ENCODE measurements around the gene DNAAF8.

DNAAF8 gene

DNA sequence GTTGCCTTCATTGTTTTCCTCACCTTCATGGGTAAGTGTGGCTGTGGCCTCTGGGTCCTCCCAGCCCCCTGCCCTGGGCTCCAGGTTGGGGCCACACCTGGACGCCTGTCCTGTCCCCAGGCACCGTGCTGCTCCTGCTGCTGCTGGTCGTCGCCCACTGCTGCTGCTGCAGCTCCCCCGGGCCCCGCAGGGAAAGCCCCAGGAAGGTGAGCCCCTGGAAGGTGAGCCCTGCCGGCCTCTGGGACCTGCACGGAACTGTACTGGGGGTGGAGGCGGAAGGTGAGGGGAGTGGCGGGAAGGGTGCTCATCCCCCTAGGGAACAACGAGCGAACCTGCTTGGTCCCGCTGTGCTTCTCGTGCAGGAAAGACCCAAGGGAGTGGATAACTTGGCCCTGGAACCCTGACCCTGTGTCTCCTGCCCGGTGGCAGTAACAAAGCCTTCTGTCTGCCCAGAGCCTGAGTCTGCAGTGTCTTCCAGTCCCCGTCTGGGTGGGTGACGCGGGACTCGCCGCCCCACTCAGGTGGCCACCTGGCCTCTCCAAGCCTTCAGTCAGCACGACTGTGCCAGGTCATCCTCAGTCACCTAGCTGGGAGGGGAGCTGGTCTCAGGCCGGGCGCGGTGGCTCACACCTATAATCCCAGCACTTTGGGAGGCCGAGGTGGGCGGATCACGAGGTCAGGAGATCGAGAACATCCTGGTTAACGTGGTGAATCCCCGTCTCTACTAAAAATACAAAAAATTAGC is 61.7 kb downstream of the DNAAF8 start:
- Histone ChIP-seq H4K20me1 (ENCODE audit: insufficient read depth, low read length) (no peaks in the 10 kb centered on the region), H3K27me3 (replicated peaks; ENCODE audit: insufficient read depth, low read length) (no peaks in the 10 kb centered on the region), H3K9ac (ENCODE audit: low read length) (no peak overlapping the region), H3K4me3 (ENCODE audit: low read length) (no peak overlapping the region), H2AFZ (ENCODE audit: low read length) (no peak overlapping the region), H3K9me2 (replicated peaks; ENCODE audit: insufficient read depth, low read length) (no peaks in the 10 kb centered on the region), H3K9me3 (replicated peaks; ENCODE audit: insufficient read depth, low read length) (no peaks in the 10 kb centered on the region), H3K36me3 (replicated peaks; ENCODE audit: insufficient read depth, low read length) (no peaks in the 10 kb centered on the region), H3K79me2 (ENCODE audit: low read length) (no peaks in the 10 kb centered on the region), H3K4me2 (ENCODE audit: low read depth, low read length) (no peak overlapping the region), H3K27ac (ENCODE audit: low read length) (no peak overlapping the region), H3K4me1 (ENCODE audit: low read length) (no peaks in the 10 kb centered on the region), H3F3A (ENCODE audit: insufficient read depth, low read length) (no peaks in the 10 kb centered on the region)
- no peak for TF ChIP-seq EZH2 (optimal IDR thresholded peaks at IDR 0.05; ENCODE audit: low read depth, low read length)
- no peak for TF ChIP-seq EZH2phosphoT487 (IDR thresholded peaks at IDR 0.05; ENCODE audit: low read length)
- TF ChIP-seq, protein P1, sequence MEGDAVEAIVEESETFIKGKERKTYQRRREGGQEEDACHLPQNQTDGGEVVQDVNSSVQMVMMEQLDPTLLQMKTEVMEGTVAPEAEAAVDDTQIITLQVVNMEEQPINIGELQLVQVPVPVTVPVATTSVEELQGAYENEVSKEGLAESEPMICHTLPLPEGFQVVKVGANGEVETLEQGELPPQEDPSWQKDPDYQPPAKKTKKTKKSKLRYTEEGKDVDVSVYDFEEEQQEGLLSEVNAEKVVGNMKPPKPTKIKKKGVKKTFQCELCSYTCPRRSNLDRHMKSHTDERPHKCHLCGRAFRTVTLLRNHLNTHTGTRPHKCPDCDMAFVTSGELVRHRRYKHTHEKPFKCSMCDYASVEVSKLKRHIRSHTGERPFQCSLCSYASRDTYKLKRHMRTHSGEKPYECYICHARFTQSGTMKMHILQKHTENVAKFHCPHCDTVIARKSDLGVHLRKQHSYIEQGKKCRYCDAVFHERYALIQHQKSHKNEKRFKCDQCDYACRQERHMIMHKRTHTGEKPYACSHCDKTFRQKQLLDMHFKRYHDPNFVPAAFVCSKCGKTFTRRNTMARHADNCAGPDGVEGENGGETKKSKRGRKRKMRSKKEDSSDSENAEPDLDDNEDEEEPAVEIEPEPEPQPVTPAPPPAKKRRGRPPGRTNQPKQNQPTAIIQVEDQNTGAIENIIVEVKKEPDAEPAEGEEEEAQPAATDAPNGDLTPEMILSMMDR (IDR thresholded peaks at IDR 0.05; ENCODE audit: low read length): no peak
- DNase-seq: no peak

- Histone ChIP-seq H3K36me3 (replicated peaks; ENCODE audit: insufficient read depth, low read length) (no peaks in the 10 kb centered on the region), H3K4me2 (ENCODE audit: low read depth, low read length) (no peak overlapping the region), H3K9me2 (replicated peaks; ENCODE audit: insufficient read depth, low read length) (no peaks in the 10 kb centered on the region)
Measured at GRCh38 chr16:4796982-4797804, 62.9 kb downstream of the DNAAF8 start.

DNA sequence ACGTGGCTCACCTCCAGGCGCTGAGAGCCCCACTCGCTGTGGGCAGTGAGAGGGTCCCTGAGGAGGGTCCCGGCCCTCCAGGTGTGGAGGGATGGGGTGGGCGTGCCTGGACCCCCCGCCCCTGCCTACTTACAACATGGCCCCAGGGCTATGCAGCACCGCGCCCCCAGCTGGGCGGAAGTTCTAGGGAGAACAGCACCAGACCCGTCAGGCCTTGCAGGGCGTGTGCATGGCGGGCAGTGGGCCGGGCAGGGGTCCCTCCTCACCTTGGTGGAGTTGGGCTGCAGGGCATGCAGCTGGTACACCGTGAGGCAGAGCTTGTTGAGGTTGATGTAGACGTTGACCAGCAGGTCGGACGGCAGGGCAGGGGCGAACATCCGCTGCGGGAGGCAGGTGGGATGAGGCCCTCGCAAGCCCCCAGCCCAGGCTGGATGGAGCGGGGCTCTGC is 63.5 kb downstream of the DNAAF8 start:
- no peak for TF ChIP-seq EZH2 (optimal IDR thresholded peaks at IDR 0.05; ENCODE audit: low read depth, low read length)
- TF ChIP-seq, protein P1 (IDR thresholded peaks at IDR 0.05; ENCODE audit: low read length): no peak
- no peak for TF ChIP-seq EZH2phosphoT487 (IDR thresholded peaks at IDR 0.05; ENCODE audit: low read length)
- no peak overlapping the region for H2AFZ ChIP-seq (ENCODE audit: low read length)
- no peaks in the 10 kb centered on the region for H3K27me3 ChIP-seq (replicated peaks; ENCODE audit: insufficient read depth, low read length)
- H3K9me2 ChIP-seq (replicated peaks; ENCODE audit: insufficient read depth, low read length): no peaks in the 10 kb centered on the region
- DNase-seq: no peak
- H3K79me2 ChIP-seq (ENCODE audit: low read length): no peaks in the 10 kb centered on the region
- no peaks in the 10 kb centered on the region for H3K36me3 ChIP-seq (replicated peaks; ENCODE audit: insufficient read depth, low read length)
- H3K9ac ChIP-seq (ENCODE audit: low read length): no peak overlapping the region
- H3K27ac ChIP-seq (ENCODE audit: low read length): no peak overlapping the region
- H3K4me3 ChIP-seq (ENCODE audit: low read length): no peak overlapping the region
- peaks cover 8% of the 10 kb centered on the region for H3F3A ChIP-seq (ENCODE audit: insufficient read depth, low read length)
- H3K4me1 ChIP-seq (ENCODE audit: low read length): 0 out of 2 replicates have a peak, but pooled peaks cover 3% of the 10 kb centered on the region
- no peaks in the 10 kb centered on the region for H3K9me3 ChIP-seq (replicated peaks; ENCODE audit: insufficient read depth, low read length)
- H3K4me2 ChIP-seq (ENCODE audit: low read depth, low read length): no peak overlapping the region
- H4K20me1 ChIP-seq (ENCODE audit: insufficient read depth, low read length): no peaks in the 10 kb centered on the region

More at GRCh38 chr16:4796982-4797804, 62.9 kb downstream of the DNAAF8 start:
- no peaks in the 10 kb centered on the region for H4K20me1 ChIP-seq (ENCODE audit: insufficient read depth, low read length)
- H3K27ac ChIP-seq (ENCODE audit: low read length): no peak overlapping the region
- no peak overlapping the region for H3K4me3 ChIP-seq (ENCODE audit: low read length)
- H3K4me1 ChIP-seq (ENCODE audit: low read length): 0 out of 2 replicates have a peak, but pooled peaks cover 3% of the 10 kb centered on the region
- no peak for DNase-seq
- H3F3A ChIP-seq (ENCODE audit: insufficient read depth, low read length): peaks cover 7% of the 10 kb centered on the region
- H2AFZ ChIP-seq (ENCODE audit: low read length): no peak overlapping the region
- H3K79me2 ChIP-seq (ENCODE audit: low read length): no peaks in the 10 kb centered on the region
- H3K9ac ChIP-seq (ENCODE audit: low read length): no peak overlapping the region
- H3K27me3 ChIP-seq (replicated peaks; ENCODE audit: insufficient read depth, low read length): no peaks in the 10 kb centered on the region
- H3K9me3 ChIP-seq (replicated peaks; ENCODE audit: insufficient read depth, low read length): no peaks in the 10 kb centered on the region
- no peak for TF ChIP-seq EZH2 (optimal IDR thresholded peaks at IDR 0.05; ENCODE audit: low read depth, low read length)
- TF ChIP-seq EZH2phosphoT487 (IDR thresholded peaks at IDR 0.05; ENCODE audit: low read length): no peak
- TF ChIP-seq, protein P1 (IDR thresholded peaks at IDR 0.05; ENCODE audit: low read length): no peak

All from MM.1S (cell line).